Measurements from ENCODE around the gene KNDC1. TPM values are rescaled to one million over a fixed set of nuclear protein-coding genes. Genes with fewer than 3 reads are reported as not detected.
A peak's percentile ranks its signal among the peaks of the same experiment; 100 is the strongest.
"Not testable (repeated sequence)": the region's sequence is repeated elsewhere in the genome, so short reads cannot be mapped to it uniquely, and the experiment has no call there.

Gene KNDC1
- total RNA-seq, 2 donors from 2014 or later: 0.06 to 0.20 TPM

- intact Hi-C loops (cut with DNase I, micrococcal nuclease): no loop called here
- peak in 1 of 2 donors; percentile 14 for DNase-seq
These were observed 24.9 kb upstream of the KNDC1 start for GRCh38 chr10:133135116-133135465.

DNA sequence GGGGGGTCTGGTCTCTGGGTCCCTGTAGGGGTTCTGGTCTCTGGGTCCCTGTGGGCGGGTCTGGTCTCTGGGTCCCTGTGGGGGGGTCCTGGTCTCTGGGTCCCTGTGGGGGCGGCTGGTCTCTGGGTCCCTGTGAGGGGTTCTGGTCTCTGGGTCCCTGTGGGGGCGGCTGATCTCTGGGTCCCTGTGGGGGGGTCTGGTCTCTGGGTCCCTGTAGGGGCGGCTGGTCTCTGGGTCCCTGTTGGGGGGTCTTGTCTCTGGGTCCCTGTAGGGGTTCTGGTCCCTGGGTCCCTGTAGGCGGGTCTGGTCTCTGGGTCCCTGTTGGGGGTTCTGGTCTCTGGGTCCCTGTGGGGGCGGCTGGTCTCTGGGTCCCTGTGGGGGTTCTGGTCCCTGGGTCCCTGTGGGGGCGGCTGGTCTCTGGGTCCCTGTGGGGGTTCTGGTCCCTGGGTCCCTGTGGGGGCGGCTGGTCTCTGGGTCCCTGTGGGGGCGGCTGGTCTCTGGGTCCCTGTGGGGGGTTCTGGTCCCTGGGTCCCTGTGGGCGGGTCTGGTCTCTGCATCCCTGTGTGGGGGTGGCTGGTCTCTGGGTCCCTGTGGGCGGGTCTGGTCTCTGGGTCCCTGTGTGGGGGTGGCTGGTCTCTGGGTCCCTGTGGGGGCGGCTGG lies 22.4 kb upstream of the KNDC1 start:
- DNase-seq; ATAC-seq; intact Hi-C loops (cut with DNase I, micrococcal nuclease): not testable (repeated sequence)

More at GRCh38 chr10:133135116-133135465, 24.9 kb upstream of the KNDC1 start:
- ATAC-seq: no peak

- DNase-seq: no peak
- ATAC-seq: no peak
- intact Hi-C loops (cut with DNase I, micrococcal nuclease): no loop called here
These were observed 20.4 kb upstream of the KNDC1 start for GRCh38 chr10:133139551-133140065.

DNA sequence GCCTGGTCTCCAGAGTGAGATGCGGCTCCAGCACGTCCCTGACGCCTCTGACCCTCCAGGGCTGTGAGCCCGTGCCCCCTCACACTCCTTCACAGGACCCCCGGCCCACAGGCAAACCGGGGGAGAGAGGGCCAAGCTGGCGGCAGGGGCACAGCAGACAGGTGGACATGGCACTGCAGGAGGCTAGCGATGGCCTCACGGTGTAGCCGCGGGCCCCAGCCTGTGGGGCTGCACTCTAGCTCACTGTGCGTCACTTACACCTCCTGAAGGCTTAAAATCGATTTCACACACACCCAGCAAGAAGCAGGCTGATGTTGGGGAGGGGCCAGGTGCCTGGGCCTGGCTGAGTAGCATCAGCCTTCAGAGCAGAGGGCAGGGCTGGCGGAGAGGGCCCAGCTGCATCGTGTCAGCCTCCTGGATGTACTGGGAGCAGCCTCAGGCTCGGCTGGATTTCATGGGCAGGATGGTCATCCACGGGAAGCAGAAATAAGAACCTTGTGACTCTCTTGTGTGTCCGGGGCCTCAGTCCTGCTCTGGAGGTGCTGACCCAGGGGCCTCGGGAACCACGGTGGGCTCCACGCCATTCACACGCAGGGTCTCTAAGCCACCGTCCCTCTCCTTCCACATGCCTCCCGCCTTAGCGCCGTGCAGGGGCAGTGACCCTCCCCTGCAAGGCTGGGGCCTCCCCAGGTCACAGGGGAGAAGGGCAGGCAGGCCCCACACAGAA lies 19.4 kb upstream of the KNDC1 start:
- intact Hi-C loops (cut with DNase I, micrococcal nuclease): no loop called here
- DNase-seq: peak in 1 of 2 donors; percentile 12
- no peak for ATAC-seq

DNA sequence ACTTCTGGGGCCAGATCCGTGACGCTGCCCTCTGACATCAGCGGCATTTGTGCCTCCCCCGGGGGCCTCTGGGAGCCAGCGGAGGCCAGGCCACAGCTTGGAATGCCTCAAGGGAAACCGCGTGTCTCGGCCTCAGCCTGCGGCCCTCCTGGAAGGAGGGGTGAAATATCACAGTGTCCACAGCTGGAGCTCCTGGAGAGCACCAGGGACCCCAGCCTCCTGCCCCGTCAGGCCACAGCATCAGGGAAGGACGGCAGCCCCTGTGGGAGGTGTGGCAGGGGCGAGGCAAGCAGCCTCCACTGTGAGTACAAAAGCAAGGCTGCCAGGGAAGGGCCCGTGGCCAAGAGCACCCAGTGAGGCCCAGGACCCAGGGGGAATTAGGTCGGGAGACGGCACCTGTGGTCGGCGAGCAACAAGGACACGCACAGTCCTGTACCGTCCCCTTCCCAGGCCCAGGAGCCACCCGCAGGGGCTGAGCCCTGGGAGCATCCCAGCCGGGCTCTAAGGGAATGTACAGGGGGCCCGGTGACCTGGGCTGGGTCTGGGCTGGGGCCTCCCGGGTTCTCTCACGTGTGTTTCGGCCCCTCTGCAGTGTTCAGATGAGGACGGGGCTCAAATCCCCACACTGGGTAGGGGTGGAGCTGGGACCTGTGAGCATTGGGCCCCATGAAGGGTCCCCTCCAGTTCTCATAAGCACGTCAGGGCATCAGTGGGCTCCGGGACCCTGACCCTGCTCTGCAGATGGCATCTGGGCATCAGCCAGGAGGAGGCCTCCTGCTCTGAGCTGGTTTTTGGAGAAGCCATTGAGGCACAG lies 18.7 kb upstream of the KNDC1 start:
- no peak for ATAC-seq
- DNase-seq: peak in 1 of 2 donors; percentile 12
- intact Hi-C loops (cut with DNase I, micrococcal nuclease): no loop called here

DNA sequence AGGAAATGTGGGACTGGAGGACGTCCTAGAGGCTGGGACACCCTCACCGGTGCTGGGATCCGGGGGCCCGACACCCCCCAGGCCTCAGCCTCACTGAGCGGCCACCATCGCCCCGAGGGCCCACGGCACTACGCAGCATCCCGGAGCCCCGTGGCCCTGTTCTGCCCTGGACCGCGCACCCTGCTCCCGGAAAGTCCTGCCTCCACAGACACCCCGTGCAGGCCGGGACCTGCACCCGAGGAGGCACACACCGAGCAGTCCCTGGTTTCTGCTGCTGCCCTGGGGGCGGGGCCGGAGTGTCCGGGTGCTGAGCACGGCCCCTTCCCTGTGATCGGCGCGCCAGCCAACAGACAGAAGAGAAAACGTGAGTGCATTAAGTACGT lies 18.1 kb upstream of the KNDC1 start:
- DNase-seq (peak in 1 of 2 donors; percentile 14), ATAC-seq (no peak)
- intact Hi-C loops (cut with DNase I, micrococcal nuclease): no loop called here

DNA sequence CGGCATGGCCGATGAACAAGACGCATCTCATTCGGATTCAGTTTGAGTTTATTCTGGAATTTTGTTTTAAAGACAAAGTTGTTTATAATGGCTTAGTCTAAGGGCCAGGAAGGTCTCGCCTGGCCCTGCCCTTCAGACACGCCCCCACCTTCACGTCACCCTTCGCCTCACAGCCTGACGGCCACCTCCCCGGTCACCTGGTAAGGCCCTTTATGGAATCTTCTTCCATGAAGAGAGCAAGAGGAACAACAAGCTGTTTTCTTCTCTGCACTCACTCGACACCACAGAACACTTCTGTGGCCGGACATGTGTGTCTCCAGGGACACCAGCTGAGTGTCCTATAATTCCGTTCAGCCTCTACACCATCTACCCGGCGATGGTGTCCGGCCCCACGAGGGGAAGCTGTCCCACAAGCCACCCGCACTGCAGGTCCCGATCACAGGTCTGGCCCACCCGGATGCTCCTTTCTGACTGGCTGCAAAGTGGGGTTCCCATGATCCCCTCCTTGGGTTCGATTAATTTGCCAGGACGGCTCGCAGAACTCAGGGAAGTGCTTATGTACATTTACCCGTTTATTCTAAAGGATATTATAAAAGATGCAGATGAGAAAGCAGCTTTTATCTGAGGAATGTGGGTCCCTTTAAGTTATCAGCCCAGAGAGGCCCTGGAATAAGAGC lies 17.4 kb upstream of the KNDC1 start:
- DNase-seq: peak in 1 of 2 donors; percentile 18
- no peak for ATAC-seq
- intact Hi-C loops (cut with DNase I, micrococcal nuclease): no loop called here

DNA sequence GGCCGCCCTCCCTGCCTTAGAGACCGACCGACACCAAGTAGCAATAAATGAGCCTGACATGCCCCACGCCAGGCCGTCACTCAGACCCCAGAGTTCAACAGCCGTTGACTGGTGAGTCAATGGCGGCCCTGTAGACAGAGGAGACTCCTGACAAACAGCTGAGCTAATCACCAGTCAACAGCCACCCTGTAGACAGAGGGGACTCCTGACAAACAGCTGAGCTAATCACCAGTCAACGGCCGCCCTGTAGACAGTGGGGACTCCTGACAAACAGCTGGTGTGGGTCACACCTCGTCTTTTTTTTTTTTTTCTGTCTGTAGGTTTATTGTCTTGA lies 16.9 kb upstream of the KNDC1 start:
- DNase-seq (peak in 1 of 2 donors; percentile 13), ATAC-seq (no peak)
- intact Hi-C loops (cut with DNase I, micrococcal nuclease): no loop called here

DNA sequence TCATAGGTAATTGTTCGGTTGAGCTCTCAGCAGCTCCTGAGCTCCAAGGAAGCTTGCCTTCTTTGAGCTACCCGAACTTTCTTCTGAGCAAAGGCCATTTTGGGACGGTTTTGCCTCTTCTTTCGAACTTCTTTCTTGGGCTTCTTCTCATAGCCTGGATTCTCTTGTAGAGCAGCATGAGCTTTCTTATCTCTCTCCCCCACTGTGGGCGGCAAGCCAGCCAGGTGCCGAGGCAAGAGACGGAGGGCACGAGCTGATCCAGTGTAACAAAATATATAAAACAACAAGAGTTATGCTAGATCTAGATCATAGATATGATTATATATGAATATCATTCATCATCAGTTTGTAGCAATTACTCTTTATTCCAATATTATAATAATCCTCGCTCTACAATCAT lies 16.5 kb upstream of the KNDC1 start:
- no peak for DNase-seq
- ATAC-seq: no peak
- intact Hi-C loops (cut with DNase I, micrococcal nuclease): no loop called here

DNA sequence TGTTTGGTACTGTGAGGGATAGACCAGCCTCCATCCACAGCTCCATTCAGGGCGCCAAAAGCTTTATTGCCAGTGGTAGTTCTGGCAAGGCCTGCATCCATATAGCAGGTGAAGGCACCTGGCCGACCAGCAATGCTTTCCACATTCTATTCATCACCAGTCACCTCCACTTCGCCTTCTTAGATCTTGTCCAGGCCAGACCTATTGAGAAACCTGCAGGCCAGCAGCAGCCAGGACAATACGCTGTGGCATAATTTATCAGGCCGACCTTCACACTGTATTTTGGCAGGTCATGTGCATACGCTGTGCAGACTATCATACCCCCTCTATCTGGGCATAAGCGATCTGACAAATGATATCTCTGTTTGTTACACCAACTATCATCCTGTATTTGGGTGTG lies 15.2 kb upstream of the KNDC1 start:
- ATAC-seq: no peak
- DNase-seq: no peak
- intact Hi-C loops (cut with DNase I, micrococcal nuclease): no loop called here

DNA sequence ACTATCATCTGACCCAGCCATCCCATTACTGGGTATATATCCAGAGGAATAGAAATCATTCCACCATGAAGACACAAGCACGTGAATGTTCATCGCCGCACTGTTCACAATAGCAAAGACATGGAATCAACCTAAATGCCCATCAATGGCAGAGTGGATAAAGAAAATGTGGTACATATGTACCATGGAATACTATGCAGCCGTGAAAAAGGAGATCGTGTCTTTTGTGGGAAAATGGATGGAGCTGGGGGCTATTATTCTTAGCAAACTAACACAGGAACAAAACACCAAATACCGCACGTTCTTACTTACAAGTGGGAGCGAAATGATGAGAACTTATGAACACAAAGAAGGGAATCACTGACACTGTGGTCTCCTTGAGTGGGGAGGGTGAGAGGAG lies 9.8 kb upstream of the KNDC1 start:
- DNase-seq (no peak), ATAC-seq (no peak)
- intact Hi-C loops (cut with DNase I, micrococcal nuclease): no loop called here

- DNase-seq: no peak
- no peak for ATAC-seq
- intact Hi-C loops (cut with DNase I, micrococcal nuclease): no loop called here
These were observed 9.4 kb upstream of the KNDC1 start for GRCh38 chr10:133150656-133151055.

DNA sequence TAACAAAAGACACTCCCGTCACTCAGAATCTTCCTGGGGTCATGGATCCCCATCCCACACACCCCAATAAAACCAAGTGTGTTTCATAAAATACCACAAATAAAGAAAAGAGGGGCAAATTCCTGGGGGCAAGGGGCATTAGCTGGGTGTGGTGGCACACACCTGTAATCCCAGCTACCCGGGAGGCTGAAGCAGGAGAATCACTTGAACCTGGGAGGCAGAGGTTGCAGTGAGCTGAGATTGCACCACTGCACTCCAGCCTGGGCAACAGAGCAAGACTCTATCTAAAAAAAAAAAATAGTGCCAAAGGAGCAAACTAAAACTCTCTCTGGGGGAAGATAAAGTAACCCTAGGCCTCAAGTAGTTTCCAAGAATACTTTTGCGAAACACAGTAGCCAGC lies 8.9 kb upstream of the KNDC1 start:
- intact Hi-C loops (cut with DNase I, micrococcal nuclease); ATAC-seq; DNase-seq: not testable (repeated sequence)

DNA sequence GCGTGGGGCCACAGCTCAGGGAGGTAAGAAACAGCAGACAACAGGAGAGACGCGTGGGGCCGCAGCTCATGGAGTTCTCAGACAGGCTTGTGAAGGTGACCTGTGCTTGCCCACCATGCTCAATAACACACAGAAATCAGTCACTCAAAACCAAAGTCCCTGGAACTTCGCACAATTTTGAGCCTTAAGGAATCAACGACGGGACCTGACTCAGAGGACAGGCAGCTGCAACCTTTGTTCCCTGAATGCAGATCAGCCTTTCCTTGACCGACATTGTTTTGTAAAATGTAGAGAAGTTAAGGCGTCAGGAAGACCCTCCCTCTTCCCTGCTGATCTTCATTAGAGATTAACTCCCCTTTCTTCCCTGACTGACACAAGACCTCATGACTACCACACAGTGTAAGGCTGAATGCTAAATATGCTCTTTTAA lies 8.5 kb upstream of the KNDC1 start:
- intact Hi-C loops (cut with DNase I, micrococcal nuclease): no loop called here
- ATAC-seq (no peak), DNase-seq (no peak)

DNA sequence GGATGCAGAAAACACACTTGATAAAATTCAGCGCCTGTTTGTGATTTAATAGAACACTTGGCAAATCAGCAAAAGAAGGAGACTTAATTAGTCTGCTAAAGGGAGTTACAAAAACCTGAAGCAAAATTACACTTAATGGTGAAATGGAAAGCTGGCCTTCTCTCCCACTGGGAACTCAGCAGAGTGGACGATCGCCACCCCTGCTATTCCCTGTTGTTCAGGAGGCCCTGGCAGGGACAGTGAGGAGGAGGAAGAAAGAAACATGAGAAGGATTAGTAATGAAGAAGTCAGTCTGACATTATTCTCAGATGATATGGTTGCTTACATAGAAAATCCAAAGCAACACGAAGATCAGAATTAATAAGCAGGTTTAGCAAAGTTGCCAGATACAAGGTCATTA lies 5.6 kb upstream of the KNDC1 start:
- DNase-seq (no peak), ATAC-seq (no peak)
- intact Hi-C loops (cut with DNase I, micrococcal nuclease): no loop called here

- intact Hi-C loops (cut with DNase I, micrococcal nuclease): no loop called here
- ATAC-seq (no peak), DNase-seq (peak in 1 of 2 donors; percentile 5)
These were observed 4.8 kb upstream of the KNDC1 start for GRCh38 chr10:133154996-133155778.

DNA sequence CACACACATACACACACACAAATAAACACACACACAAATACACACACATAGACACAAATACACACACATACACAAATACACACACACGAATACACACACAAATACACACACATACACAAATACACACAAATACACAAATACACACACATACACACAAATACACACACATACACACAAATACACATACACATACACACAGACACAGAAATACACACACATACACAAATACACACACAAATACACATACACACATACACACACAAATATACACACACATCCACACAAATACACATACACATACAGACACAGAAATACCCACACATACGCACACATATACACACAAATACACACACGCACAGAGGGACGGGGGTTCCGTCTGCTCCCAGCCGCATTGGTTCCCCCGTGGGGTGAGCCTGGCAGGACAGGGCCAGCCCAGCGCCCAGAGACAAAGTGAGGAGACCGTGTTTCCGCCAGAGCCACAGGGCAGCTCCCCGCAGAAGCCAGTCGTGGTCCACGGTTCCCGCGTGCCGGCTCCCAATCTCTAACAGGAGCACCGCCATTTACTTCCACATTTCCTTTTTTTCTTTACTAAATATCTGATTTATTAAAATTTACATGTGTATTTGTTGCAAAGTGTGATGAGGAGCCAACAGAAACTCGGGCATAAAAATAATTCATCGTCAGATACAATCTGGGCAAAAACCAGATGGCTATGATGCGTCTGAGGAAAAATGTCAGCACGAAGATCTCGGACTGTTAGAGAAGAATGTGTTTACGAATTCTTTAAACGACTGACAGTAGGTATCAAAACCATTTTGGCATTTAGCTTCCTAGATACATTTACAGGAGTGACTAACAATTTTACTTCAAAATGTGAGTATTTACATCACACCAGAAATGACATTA lies 3.1 kb upstream of the KNDC1 start:
- intact Hi-C loops (cut with DNase I, micrococcal nuclease): no loop called here
- DNase-seq (peak in 1 of 2 donors; percentile 15), ATAC-seq (no peak)

Measured in left colon (tissue), 2 donors.